DMS 273 treated with DMSO at 0.1 percent for 48 hours (cell line): ENCODE data around the gene WDFY3.
"Not testable (repeated sequence)": the region's sequence is repeated elsewhere in the genome, so short reads cannot be mapped to it uniquely, and the experiment has no call there.

Experiments
- DNase-seq: peaks from one replicate; lab custom pipeline; 2025; lab: John Stamatoyannopoulos, UW

The WDFY3 gene

DNA sequence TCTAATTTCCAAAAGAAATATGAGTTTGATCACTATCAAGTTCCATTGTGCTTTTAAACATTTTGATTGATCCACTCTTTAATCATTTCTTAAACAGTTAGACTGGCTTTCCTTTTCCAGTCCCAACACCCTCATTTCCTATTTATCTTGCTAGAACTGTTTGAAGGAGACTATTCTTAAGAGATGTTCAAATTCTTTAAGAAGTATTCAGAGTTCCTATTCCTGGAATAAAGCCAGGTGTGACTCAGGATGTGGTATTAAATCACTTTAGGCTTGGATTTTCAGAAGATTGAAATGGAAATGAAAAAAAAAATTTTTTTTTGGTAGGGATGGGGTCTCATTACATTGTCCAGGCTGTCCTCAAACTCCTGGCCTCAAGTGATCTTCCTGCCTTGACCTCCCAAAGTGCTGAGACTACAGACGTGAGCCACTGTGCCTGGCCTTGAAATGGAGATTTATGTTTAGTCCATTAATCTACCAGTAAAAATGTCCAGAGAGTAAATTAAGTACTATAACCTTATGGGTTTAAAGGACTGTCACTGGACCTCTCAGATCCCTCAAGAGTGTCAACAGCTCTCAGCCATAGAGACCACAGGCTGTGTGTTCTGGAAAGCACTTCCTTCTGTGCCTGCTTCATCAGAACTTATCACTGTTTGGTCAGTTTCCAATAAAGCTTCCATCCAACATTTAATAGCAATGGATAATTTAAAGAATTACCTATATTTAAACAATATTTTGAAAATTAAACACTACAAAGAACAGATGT is 292.8 kb downstream of the WDFY3 start:
- DNase-seq = no peak

DNA sequence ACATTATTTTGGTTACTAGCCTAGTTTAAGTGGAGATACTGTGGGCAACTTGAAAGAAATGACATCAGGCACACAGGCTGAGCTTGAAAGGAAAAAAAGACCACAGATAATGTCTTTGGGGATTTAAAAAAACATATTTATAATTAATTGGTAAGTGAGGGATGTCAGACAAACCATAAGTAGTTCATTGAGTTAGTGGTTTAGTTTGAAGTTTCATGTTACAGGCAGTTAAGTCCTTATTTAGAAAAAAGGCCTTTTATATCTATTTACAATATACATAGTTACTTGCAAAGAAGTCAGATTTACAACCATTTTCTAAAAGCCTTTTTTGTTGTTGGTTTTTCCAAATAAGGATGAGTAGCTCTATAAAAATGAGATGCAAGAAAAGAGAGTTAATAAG is 294.3 kb downstream of the WDFY3 start:
- no peak for DNase-seq

DNA sequence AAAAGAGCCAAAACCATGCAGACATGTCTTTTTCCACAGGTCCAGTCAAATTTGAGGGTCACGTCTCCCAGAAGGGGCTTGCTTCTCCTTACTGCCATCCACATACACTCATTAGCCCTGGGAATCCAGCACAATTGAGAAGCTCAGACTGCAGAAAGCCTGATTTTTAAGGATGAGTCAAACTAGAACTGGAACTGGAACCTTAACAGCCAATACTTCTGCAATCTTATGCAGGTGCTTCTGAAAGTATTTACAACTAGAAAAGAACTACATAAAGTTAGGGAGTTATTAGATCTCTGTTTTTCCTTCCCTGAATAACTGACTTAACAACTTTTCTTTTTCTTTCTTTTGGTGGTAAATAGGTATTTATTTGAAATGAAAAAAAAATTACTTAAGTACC is 297.3 kb downstream of the WDFY3 start:
- DNase-seq = no peak

DNA sequence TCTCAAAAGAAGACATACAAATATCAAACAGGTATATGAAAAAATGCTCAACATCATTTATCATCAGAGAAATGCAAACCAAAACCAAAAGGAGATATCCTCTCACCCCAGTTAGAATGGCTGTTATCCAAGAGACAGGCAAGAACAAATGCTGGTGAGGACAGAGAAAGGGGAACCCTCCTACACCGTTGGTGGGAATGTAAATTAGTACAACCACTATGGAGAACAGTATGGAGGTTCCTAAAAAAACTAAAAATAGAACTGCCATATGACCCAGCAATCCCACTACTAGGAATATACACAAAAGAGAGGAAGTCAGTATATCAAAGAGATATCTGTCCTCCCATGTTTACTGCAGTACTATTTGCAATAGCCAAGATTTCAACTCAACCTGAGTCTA is 300.1 kb downstream of the WDFY3 start:
- DNase-seq = no peak

DNA sequence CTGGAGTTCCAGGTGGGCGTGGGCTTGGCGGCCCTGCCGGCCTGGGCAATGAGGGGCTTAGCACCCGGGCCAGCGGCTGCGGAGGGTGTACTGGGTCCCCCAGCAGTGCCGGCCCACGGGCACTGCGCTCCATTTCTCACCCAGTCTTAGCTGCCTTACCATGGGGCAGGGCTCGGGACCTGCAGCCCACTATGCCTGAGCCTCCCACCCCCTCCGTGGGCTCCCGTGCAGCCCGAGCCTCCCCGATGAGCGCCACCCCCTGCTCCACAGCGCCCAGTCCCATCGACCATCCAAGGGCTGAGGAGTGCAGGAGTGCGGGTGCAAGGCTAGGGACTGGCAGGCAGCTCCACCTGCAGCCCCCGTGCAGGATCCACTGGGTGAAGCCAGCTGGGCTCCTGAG is 301.7 kb downstream of the WDFY3 start:
- DNase-seq = not testable (repeated sequence)

DNA sequence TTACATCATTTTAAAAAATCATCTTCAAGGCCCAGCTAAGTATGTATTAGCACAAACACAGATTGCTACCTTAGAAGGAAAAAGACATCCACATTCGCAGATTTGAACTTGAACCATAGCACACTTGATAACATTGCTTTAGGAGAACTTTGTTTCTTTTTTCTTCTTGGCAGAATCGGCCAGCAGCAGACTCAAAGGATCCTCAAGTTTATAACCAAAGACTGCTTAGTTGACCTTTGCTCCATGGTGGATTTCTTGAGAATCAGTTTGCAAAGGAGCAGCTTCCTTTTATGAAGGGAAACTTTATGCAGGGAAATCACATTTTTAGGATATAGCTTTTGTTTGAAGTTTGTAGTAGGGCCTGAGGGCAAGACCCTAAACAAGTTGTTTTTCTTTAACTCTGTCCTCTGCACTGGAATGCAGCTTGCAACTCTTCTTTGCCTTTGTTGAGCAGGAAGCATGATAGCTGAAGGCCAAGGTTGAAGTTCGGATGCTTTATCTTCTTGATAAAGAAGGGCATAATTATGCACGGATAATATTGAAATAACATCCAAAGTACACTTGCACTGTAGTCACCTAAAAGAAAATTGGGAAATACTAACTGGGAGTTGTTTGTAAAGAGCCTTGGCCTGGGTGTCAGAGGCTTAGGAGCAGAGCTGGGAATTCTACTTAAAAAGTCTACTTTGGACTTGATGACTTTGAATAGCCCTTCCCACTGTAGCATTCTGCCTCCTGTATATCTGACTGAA is 305.1 kb downstream of the WDFY3 start:
- no peak for DNase-seq

DNA sequence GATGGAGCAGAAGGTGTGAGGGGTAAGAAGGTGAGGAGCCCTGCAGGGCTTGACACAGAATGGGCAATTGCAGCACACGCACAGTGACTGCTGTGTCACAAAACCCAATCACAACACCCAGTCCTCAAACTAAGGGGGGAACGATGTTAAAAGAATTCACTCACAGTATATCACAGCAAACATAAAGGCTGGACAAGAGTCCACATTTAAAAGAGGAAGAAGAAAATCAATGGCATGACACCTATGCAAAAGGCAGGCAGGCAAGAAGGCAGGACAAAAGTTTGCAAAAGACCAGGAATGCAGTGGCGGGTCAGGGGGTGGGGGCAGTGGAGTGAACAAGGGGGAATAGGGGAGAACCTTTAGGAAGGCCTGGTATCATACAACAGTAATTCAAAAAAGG is 305.9 kb downstream of the WDFY3 start:
- no peak for DNase-seq

DNA sequence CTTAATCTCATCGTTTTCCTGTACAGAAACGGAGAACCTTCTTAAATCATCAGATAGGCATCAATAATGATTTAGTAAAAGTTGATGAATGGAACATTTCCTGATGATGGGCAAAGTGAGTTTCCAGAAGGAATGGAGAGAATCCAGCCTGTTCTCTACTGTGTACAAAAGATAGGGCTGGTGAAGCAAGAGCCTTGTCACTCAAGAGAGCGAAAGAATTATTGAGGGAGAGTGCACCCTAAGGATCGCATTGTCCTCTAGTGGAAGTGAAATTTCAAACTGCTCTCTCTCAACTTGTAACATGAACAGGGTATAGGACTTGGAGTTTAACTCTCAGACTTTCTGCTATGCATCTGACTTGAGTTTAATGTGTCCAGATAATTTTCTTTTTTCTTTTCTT is 314.0 kb downstream of the WDFY3 start:
- no peak for DNase-seq

DNA sequence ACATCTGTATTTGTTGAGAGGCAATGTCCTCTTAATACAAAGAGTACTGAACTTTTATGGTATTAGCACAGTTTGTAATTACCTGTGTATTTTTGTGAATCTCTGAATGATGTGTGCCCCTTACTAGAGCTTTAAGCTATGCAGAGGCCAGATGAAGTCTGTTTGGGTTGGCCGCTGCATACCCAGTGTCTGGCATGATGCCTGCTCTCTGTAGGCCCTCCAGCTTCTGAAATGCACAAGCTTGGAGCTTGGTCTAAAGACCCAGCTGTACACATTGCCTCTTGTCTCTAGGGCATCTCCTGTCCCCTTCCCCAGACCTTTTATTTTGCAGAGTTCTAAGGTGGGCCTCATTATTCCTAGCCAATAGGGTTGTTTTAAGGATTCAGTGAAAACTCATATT is 315.0 kb downstream of the WDFY3 start:
- DNase-seq = no peak

DNA sequence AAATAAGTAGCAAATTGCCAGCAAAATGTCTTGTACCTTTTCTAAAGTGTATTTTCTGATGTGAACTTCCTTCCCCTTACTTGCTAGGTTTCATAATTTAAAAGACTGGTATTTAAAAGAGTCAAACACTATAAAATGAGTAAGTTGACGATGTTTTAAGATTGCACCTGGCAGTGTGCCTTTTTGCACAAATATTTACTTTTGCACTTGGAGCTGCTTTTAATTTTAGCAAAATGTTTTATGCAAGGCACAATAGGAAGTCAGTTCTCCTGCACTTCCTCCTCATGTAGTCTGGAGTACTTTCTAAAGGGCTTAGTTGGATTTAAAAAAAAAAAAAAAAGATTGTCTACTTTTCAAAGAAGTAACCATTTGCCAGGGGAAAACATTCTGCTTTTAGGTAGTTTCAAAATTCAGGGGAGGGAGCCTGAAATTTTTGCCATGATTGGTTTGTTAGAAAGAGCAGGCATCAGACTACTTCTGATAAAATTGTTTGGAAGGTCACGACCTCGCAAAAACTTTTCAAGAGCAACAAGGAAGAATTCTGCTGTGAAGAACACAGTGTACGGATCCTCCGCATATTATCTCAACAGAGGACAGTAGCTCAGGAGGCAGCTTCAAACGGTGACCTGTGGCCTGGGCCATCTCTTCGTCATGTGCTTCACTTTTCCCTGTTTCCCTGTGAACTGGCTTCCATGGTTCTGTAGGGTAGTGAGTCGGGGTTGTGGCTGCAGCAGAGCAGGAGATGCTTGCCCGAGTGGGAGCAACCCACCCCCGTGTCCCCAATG is 317.4 kb downstream of the WDFY3 start:
- DNase-seq = no peak

DNA sequence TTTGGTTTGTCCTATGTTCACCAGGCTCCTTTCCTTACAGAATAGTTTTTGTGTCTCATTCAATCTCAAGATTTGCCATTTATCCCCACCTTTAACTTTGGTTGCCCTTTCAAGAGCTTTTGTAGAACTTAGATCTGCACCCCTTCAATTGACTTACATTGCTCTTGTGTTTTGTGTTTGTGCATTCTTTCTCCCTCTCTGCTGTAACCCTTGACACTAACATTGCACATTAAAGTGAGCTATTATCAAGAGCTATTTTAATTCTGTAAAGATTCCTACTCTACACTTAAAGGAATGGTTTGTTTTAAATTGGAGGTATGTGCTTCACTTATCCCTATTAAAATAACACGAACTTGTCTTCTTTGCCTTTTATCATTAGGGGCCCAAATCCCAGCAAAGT is 318.3 kb downstream of the WDFY3 start:
- DNase-seq = no peak

DNA sequence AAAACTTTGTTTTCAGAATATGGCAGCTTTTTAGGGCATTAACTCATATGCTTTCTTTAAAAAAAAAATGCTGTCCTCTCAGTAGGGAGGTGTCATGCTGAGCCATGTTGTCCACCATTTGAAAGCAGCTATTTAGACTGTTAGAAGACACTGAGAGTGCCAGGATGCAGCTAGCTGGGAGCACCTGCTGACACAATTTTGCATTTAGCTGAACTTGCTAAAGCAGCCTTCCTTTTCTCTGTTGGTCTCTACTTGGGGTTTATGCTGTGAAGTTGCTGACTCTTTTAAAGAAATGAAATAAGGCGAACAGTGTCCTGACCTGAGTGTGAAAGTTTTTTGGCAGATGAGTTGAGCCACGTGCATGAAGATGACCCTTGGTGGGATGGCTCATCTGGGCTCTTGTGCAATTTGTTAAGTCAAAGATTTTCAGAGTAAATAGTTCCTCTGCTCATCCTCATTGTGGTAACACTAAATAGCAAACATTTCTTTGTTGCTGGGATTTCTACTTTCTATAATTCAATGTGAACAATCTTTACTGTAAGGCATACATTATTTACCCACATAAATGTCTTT is 319.1 kb downstream of the WDFY3 start:
- no peak for DNase-seq

DNA sequence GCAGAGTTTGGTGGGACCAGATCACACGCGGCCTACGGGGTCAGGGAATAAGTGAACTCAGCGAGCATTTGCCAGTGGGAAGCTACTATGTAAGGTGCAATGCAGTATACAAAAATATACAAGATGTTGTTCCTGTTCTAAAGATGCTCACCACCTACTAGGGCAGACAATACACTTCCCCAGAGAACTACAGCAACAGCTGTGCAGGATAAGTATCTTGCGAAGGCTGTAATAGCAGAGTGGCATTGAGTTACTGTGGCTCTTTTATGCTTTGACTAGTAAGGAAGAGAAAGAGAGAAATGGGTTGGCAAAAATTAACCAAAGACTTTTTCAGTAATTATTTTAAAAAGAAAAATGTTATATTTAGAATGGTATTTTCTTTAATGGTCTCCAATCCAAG is 322.4 kb downstream of the WDFY3 start:
- DNase-seq = no peak

DNA sequence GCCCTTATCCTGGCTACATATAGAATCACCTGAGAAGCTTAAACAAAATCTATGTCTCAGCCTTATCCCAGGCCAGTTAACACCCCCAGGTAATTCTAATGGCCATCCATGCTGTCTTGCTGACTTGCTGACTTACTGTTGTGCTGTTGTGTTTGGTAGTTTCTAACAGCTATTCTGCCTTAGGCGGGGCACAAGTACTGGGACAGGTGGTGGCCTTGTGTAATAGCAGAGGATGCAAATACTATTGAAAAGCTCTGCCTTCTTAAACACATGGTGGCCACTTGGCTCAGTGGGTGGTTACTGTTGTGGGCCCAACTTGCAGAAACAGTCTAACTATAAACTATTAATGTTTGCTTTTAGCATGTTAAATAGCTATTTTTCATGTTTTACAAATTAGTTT is 327.3 kb downstream of the WDFY3 start:
- DNase-seq = no peak

DNA sequence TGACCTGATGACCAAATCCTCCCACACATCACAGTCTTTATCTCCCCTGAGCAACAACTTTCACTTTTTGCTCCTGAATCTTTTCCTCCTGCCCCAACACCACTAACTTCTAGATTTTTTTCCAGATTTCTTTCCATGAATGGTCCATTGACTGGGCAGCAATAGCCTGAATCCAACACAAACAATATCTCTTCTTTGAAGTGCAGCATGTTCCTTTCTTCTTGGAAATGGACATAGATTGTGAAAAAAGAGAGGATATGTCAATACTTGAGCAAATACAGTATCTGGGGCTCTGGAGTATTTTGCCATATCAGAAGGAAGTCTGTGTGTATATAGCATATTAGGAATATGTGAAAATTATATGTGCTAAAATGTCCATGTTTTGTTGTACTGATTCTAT is 328.4 kb downstream of the WDFY3 start:
- DNase-seq = no peak

DNA sequence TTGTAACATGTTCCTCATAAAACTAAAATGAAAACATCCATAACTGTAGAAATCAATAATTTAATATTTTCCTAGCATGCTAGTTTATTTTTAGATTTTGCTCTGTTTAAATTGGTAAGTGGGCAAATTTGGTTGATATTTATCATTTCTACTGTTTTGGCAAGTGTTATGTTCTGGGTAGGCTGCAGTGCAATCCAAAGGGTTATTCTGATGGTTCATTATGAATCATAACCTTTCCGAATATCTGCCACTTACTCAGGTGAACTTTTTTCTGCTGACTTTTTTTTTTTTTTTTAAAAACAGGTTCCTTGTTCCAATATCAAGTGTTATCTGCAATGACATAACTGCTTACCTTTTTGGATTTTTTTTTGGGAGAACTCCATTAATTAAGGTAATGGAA is 331.5 kb downstream of the WDFY3 start:
- no peak for DNase-seq

DNA sequence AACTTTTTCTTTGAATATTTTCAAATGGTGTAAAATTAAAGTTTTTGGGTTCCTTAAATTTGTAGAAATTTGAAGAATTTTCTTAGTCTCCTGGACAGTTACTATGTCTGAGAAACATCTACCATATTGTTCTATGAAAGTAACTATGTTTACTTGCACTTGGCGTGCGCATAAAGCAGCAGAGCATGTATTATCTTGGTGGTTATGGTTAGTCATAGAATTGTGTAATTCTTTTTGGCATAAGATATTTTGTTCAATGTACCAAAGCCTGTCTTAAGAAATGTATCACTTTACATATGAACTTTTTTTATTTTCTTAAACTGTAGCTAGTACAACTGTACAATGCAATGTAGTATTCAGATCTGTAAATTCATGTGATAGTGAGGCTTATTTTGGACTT is 334.4 kb downstream of the WDFY3 start:
- DNase-seq = no peak

DNA sequence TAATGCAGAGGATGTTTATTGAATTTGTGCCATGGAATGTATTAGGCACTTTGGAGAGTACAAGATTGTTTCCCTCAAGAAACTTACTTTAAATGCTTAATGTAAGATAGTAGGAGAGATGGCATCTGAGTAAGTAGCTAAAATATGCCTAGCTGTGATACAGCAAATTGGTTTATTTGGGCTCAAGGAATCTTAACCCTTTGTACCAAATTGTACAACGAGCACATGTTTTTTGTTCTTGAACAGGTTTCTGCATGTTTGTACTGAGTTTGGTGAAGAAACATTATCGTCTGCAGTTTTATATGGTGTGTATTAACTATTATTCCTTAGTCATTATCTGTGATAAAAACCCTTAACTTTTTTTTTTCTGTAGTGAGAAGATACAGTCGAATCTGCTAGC is 334.9 kb downstream of the WDFY3 start:
- DNase-seq = no peak

DNA sequence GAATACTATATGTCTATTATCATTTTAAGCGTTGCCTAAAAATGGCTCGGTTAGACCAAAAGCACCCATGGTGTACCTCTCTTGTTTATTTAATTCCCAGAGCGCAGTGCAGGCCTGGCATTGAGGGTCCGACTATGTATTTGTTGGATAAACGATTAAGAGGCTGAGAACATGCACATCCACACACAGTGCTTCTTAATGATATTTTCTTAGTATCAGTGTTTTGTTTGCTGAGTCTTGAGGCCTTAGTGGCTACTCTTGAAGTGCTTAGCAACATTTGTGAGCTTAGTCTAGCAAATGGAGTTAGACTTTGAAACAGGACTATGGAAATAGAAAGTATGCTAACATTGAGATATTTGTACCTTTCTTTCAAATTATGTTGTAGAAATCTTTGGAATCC is 339.8 kb downstream of the WDFY3 start:
- DNase-seq = no peak

DNA sequence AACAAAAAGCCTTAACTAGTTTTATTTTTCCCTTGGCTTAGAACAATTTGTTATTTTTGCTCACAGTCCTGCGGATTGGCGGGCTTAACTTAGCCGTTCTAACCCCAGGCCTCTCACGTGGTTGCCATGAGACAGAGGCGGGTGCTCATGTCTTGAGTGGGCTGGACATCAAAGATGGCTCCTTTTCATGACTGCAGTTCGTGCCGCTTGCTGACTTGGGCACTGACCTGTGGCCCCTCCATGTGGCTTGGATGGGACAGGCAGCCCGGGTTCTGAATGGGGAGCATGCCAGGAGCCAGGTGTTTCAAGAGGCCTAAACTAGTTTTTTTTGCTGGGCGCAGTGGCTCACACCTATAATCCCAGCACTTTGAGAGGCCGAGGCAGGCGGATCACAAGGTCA is 342.8 kb downstream of the WDFY3 start:
- DNase-seq = no peak

DNA sequence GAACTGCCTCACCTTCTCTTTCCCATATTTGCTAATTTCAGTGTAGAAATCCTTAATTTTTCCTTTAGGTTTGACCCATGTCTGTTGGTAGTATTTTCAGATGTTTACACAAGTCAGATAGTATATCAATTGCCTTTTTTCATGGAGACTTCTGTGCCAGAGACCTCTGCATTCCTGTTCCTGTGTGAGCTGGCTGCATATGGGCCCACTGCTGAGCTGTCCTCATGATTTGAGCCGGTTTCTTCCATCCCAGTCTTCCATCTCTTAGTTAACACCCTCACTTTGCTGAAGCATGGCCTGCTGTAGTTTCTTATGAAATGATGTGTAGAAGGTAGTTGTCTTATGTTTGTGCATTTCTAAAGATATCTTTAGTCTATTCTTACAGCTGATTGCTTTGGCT is 343.5 kb downstream of the WDFY3 start:
- no peak for DNase-seq
